Common myeloid progenitor, CD34-positive (primary cell): ENCODE data around the gene XPA. TPM values are rescaled to one million over a fixed set of nuclear protein-coding genes. Genes with fewer than 3 reads are reported as not detected.
"Not testable (repeated sequence)": the region's sequence is repeated elsewhere in the genome, so short reads cannot be mapped to it uniquely, and the experiment has no call there.

Experiments used
- CTCF ChIA-PET: fragments of 350-600 bp; sonication (Branson Sonifier 250); formaldehyde crosslinking; loops from one replicate; lab custom pipeline; 2021; ENCODE audit warnings: antibody characterized with exemption; lab: Charles Lee
- POLR2A ChIA-PET: fragments of 350-600 bp; sonication (Branson Sonifier 250); formaldehyde crosslinking; loops from one replicate; lab custom pipeline; 2021; ENCODE audit warnings: antibody characterized with exemption; lab: Charles Lee
- DNase-seq, 3 donors: peaks; one replicate each; pipeline versions ENCODE4 v3.0.0 to v3.0.0-alpha.2; 2013
- H3K27ac ChIP-seq, 2 experiments: 1 replicate in 1 of 2; 2 replicates in 1 of 2; pipeline ENCODE4 v1.7.0; 2013; ENCODE audit warnings: inconsistent platforms in 2 of 2, low read length in 2 of 2, mild to moderate bottlenecking in 2 of 2, low read depth in 1 of 2, moderate library complexity in 1 of 2; ENCODE audit not compliant: severe bottlenecking in 2 of 2, insufficient read depth in 1 of 2, poor library complexity in 1 of 2
- H3K27me3 ChIP-seq, 5 experiments: replicated peaks in 2 of 5; 1 replicate in 3 of 5; 2 replicates in 2 of 5; pipeline versions ENCODE4 v1.6.1 to v1.7.0; 2013; ENCODE audit warnings: low read length in 4 of 5, mild to moderate bottlenecking in 2 of 5, moderate library complexity in 2 of 5, inconsistent platforms in 1 of 5; ENCODE audit not compliant: insufficient read depth in 5 of 5, control insufficient read depth in 4 of 5
- H3K36me3 ChIP-seq, 4 experiments: 1 replicate in 2 of 4; 2 replicates in 2 of 4; pipeline versions ENCODE4 v1.6.1 to v1.7.0; 2013; ENCODE audit warnings: low read length in 3 of 4, control low read depth in 1 of 4, mild to moderate bottlenecking in 1 of 4; ENCODE audit not compliant: control insufficient read depth in 4 of 4, insufficient read depth in 4 of 4
- H3K4me1 ChIP-seq, 4 experiments: 1 replicate in 3 of 4; 2 replicates in 1 of 4; pipeline versions ENCODE4 v1.6.1 to v1.7.1; 2013; ENCODE audit warnings: low read length in 3 of 4, mild to moderate bottlenecking in 3 of 4, control low read depth in 1 of 4, inconsistent platforms in 1 of 4, moderate library complexity in 1 of 4; ENCODE audit not compliant: control insufficient read depth in 4 of 4, insufficient read depth in 4 of 4; ENCODE audit errors: control extremely low read depth in 1 of 4
- H3K4me3 ChIP-seq, 7 experiments: 1 replicate in 4 of 7; 2 replicates in 3 of 7; pipeline versions ENCODE4 v1.5.1 to v1.7.0; 2013; ENCODE audit warnings: mild to moderate bottlenecking in 7 of 7, low read length in 6 of 7, moderate library complexity in 6 of 7, inconsistent platforms in 2 of 7, low read depth in 2 of 7, control low read depth in 1 of 7; ENCODE audit not compliant: insufficient read depth in 4 of 7, control insufficient read depth in 1 of 7; ENCODE audit errors: extremely low read depth in 1 of 7
- H3K9me3 ChIP-seq, 5 experiments: 1 replicate in 4 of 5; 2 replicates in 1 of 5; pipeline versions ENCODE4 v1.6.1 to v1.7.1; 2013; ENCODE audit warnings: low read length in 4 of 5, mild to moderate bottlenecking in 2 of 5, inconsistent platforms in 1 of 5, low read depth in 1 of 5, moderate library complexity in 1 of 5; ENCODE audit not compliant: control insufficient read depth in 4 of 5, insufficient read depth in 2 of 5; ENCODE audit errors: control extremely low read depth in 1 of 5
- WGBS: methylation state at CpG from one replicate; pipeline ENCODE4 v1.1.5; 2013; ENCODE audit not compliant: insufficient coverage; 5-methylcytosine and 5-hydroxymethylcytosine counted together
- polyA plus RNA-seq: library from polyadenylated mRNA; unstranded; fragments of 120-200 nt; gene quantifications from one replicate; pipeline ENCODE4 v1.2.1, GENCODE V29; 2013

The XPA gene
- polyA plus RNA-seq, result 27.3 TPM

DNA sequence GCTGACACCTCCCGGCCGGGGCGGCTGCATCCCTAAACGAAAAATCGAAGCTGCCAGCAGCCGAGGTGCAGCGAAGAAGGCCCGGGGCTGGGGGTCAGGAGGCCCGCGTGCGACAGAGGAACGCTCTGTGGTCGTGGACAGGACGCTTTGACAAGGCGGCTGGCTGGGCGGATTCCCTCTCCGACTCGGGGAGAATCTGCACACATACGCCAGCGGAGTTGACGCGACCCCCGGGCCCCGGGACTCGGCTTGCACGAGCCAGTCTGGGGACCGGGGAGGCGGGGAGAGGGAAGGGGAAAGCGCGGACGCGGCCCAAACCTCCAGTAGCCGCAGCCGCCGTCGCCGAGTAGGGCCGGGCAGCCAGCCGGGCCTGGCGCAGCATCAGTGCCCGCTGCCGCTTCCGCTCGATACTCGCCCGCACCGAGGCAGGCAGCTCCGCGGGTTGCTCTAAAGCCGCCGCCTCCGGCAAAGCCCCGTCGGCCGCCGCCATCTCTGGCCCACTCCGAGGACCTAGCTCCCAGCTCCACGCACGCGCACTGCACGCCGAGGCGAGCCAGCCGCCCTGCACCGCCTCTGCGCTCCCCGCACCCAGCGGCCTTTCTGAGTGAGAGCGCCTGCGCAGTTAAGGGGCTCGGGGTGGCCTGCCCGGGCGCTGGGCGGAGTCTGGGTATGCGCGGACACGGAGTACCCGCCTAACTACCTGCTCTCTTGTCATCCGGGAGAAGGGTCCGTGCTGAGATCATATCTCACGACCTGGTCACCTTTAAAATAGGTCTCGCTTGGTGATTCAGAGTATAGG is at the start of gene XPA:
XPA (minus strand) TSS at position 538 of the 799 bp plus-strand sequence; CDS start at position 490, 48 bp downstream.
- WGBS, result 0% methylated on average over 68 of the region's 82 CpGs
- DNase-seq, result peak; percentile 91 to 95 (median 95)
- peaks cover 0 to 14% (median 5%) of the 10 kb centered on the region in 5 experiments for H3K27me3 ChIP-seq
- CTCF ChIA-PET, result interaction anchor here (0.8 to 1.6 kb wide), 5 partner anchors 9 to 221 kb away, joined by 3 to 5 read pairs (median 4); no protein-coding TSS in a partner anchor
- H3K27ac ChIP-seq, result peak within 1 kb of the TSS; percentile 30 to 78
- no peaks in the 10 kb centered on the region for H3K9me3 ChIP-seq
- POLR2A ChIA-PET, result interaction anchor here (0.8 to 1.5 kb wide), 2 partner anchors 9 to 224 kb away, joined by 3 to 6 read pairs; no protein-coding TSS in a partner anchor
- H3K36me3 ChIP-seq, result no peaks in the 10 kb centered on the region
- peaks cover 13 to 29% (median 18%) of the 10 kb centered on the region in 4 experiments for H3K4me1 ChIP-seq
- peak within 1 kb of the TSS; percentile 74 to 90 (median 85) for H3K4me3 ChIP-seq

DNA sequence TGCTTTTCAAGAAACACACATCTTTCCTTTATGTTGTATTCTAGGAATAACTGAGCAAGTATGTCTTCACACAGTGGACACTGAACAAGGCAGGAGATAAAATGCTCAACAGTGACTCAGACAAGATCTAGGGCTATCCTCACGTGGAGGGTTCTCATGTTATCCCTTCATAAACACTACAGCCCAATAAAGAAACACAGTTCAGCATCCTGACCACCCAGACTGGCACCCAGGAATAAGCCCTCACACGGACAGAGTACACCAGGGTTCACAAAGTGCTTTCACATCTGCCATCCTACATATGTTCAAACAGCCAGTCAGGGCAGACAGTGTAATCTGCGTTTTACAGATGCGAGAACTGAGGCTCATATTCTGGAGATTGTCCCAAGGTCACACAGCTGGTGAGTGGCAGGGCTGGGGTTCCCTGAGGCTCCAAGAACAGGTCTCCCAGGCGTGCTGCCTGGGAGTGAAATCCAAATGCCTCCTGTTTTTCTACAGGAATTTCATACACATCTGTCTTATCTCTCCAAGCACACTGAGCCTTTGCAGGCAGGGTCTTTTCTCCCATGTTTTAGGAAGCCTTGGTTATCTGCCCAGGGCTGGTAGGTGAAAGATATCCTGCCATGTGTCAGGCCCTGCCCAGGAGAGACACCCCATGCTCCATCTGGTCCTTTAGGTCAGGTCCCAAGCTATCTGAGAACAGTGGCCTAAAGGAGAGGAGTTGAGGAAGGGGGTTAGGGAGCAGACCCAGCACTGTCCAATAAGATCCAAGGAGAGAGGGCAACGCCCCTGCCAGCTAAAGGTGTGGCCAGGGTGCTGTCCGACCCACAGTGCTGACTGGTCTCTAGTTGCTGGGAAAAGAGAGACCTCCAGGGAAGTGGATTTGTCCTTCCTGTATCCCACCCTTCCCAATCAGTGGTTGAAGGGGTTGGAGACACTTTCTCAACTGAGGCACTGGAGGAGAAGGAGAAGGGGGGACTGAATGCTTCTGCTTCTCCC is 47.9 kb upstream of the XPA start:
- 47% methylated on average over 6 of the region's 7 CpGs for WGBS

DNA sequence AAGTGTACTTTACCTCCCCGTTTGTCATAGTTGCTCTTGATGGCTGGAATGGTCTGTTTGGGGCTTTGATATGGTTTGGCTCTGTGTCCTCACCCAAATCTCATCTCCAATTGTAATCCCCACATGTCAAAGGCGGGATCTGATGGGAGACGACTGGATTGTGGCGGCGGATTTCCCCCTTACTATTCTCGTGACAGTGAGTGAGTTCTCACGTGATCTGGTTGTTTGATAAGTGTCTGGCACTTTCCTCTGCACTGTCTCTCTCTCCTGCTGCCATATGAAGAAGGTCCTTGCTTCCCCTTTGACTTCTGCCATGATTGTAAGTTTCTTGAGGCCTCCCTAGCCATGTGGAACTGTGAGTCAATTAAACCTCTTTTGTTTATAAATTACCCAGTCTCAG is 46.9 kb upstream of the XPA start:
- DNase-seq, CTCF ChIA-PET, POLR2A ChIA-PET, H3K36me3 ChIP-seq, H3K27ac ChIP-seq, H3K4me3 ChIP-seq: not testable (repeated sequence)
- H3K27me3 ChIP-seq, result peaks cover 10 to 60% (median 48%) of the 10 kb centered on the region in 5 experiments
- peaks cover 0 to 16% (median 5%) of the 10 kb centered on the region in 5 experiments for H3K9me3 ChIP-seq
- 76% methylated on average over 4 of the region's 7 CpGs for WGBS
- H3K4me1 ChIP-seq, result peaks cover 0 to 13% (median 9%) of the 10 kb centered on the region in 4 experiments

More for the DNA sequence above, 47.9 kb upstream of the XPA start:
- ChIA-PET CTCF (no interaction called here), POLR2A (no interaction called here)
- H3K36me3 ChIP-seq, result no peaks in the 10 kb centered on the region
- peak in 1 of 3 donors; percentile 9 for DNase-seq
- no peak overlapping the region for H3K4me3 ChIP-seq
- peaks cover 10 to 52% (median 42%) of the 10 kb centered on the region in 5 experiments for H3K27me3 ChIP-seq
- H3K27ac ChIP-seq, result no peak overlapping the region
- H3K9me3 ChIP-seq, result peaks cover 0 to 16% (median 5%) of the 10 kb centered on the region in 5 experiments
- peaks cover 0 to 13% (median 9%) of the 10 kb centered on the region in 4 experiments for H3K4me1 ChIP-seq

DNA sequence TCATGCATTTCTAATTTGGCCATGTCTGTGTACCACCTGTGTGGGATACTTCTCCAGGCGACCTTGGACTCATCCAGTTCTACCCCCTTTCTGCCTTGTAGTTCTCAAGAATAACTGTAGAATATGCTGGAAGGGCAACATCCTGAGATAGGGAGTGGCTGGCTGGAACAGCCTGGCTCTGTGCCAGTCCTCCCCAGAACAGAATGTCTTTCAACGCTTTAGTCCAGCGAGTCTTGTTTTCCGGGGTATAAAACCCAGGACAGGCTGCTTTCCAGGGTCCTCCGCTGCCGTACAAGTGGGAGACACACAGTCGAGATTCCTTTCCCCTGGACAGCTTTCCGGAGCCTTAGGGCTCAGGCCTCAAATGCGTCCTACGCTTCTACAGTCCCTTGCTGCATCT is 45.4 kb upstream of the XPA start:
- no peak for DNase-seq
- Histone ChIP-seq H3K27me3 (peaks cover 10 to 68% (median 44%) of the 10 kb centered on the region in 5 experiments), H3K4me3 (no peak overlapping the region), H3K4me1 (peaks cover 0 to 13% (median 9%) of the 10 kb centered on the region in 4 experiments), H3K9me3 (peaks cover 0 to 16% (median 8%) of the 10 kb centered on the region in 5 experiments), H3K27ac (no peak overlapping the region), H3K36me3 (no peaks in the 10 kb centered on the region)
- POLR2A ChIA-PET, result no interaction called here
- WGBS, result 94% methylated on average over 10 of the region's 10 CpGs
- CTCF ChIA-PET, result no interaction called here

DNA sequence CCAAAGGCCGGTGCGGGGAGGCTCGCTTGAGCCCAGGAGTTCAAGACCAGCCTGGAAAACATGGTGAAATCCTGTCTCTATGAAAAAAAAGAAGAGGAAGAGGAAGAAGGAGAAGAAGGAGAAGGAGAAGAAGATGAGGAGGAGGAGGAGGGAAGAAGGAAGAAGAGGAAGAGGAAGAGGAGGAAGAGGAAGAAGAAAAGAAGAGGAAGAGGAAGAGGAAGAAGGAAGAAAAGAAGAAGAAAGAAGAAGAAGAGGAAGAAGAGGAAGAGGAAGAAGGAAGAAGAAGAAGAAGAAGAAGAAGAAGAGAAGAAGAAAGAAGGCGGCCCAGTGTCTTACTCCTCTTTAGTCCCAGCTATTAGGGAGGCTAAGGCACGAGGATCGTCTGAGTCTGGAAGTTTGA is 44.8 kb upstream of the XPA start:
- WGBS, result 86% methylated on average over 4 of the region's 6 CpGs
- Histone ChIP-seq H3K27me3 (peaks cover 13 to 72% (median 42%) of the 10 kb centered on the region in 5 experiments), H3K4me1 (peaks cover 0 to 13% (median 9%) of the 10 kb centered on the region in 4 experiments), H3K4me3 (no peak overlapping the region), H3K36me3 (no peaks in the 10 kb centered on the region), H3K27ac (no peak overlapping the region), H3K9me3 (peaks cover 0 to 16% (median 8%) of the 10 kb centered on the region in 5 experiments)
- ChIA-PET POLR2A (no interaction called here), CTCF (interaction anchor here (1.7 kb wide), 1 partner anchor 28 kb away, joined by 6 read pairs; no protein-coding TSS in a partner anchor)
- no peak for DNase-seq

DNA sequence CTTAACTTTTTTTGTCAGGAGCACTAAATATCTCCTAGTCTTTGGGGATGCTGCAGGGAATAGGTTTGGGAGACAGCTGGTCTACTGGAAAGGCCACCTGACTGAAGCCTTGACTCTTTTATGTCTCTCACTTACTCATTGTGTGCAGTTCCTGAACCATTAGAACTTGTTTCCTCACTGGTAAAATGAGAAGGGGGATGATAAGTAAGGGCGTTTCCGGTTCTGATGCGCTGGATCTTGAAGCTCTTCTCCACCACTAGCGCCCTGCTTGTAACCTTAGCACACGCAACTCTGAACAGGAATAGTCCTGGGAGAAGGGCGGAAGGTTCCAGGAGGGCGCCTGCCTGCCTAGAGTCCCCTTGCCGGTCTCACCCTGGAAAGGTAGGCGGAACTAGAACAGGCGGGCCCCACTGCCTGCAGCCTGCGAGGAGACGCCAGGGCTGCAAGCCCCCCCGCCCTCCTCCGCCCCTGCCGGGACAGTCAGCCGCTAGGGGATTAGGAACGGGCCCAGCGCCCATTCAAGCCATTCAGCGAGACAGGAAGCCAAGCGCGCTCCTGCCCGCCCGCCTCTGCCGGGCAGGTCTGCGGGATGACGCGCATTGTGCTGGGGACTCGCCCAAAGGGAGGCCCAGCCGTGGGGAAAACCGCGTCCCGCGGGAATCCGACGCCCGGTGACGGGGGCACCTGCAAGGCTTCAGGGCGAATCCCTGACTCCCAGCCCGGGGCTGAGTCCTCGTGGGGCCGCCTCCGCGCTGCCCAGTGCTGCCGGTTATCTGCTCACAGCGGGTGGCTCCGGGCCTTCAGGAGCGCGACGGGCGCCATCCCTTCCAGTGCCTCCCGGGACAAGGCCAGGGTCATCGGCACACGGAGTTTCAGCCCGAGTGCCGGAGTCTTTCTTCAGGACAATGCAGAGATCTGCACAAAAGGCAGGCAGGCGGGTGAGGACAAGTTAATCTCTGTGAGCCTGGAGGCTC is 44.0 kb upstream of the XPA start:
- DNase-seq, result peak; percentile 56 to 82 (median 72)

More for the DNA sequence above, 44.0 kb upstream of the XPA start:
- ChIA-PET CTCF (interaction anchor here (1.7 kb wide), 1 partner anchor 27 kb away, joined by 6 read pairs; no protein-coding TSS in a partner anchor), POLR2A (no interaction called here)
- Histone ChIP-seq H3K9me3 (peaks cover 0 to 16% (median 8%) of the 10 kb centered on the region in 5 experiments), H3K4me1 (peaks cover 0 to 13% (median 9%) of the 10 kb centered on the region in 4 experiments), H3K4me3 (peak overlapping the region; percentile 8 to 69 (median 49)), H3K36me3 (no peaks in the 10 kb centered on the region), H3K27ac (no peak overlapping the region), H3K27me3 (peaks cover 13 to 73% (median 42%) of the 10 kb centered on the region in 5 experiments)
- WGBS, result 4% methylated on average over 51 of the region's 56 CpGs
